ENCODE measurements around the gene ABLIM2. TPM values are rescaled to one million over a fixed set of nuclear protein-coding genes. Genes with fewer than 3 reads are reported as not detected.
A peak's percentile ranks its signal among the peaks of the same experiment; 100 is the strongest.

The ABLIM2 gene
- total RNA-seq, 1 donor from 2014 or later, result 18.4 TPM

DNA sequence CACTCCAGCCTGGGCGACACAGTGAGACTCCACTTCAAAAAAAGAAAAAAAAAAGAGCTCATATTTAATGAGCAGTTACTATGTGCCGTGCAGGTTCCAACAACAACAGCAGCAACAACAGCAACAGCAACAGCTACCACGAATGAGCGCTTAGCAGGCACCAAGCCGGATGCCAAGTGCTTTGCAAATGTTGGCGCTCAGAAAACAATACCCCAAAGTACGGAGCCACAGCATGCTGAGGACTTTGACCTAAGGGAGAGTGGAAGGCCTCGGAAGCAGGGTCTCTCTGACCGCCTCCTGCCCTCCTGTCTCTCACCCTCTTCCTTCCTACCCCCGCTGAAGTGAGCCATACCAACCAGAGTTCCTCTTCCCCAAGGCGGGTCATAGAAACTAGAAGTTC is 116.7 kb downstream of the ABLIM2 start:
- DNase-seq, result no peak

GRCh38 chr4:8041172-8041571 is 117.4 kb downstream of the ABLIM2 start:
- DNase-seq, result no peak

- DNase-seq, result no peak
These were observed 118.0 kb downstream of the ABLIM2 start for GRCh38 chr4:8040607-8041006.

GRCh38 chr4:8039853-8040252 is 118.8 kb downstream of the ABLIM2 start:
- no peak for DNase-seq

DNA sequence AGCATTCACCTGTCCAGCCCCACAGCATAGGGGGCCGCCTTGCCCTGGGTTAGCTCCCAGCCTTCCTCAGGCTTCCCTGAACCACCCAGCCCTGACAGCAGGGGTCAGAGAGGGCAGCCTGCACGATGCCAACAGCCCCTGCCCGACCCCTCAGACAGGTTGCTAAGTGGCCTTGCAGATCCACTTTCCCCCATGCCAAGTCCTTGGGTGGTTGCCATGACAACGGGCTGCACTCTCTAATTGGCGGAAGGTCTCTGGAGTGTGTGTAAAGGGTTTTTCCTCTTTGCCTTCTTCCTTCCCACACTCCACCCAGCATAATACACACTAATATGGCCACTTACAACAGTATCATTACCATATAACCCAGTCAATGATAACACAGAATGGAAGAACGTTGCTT is 119.3 kb downstream of the ABLIM2 start:
- DNase-seq, result no peak

GRCh38 chr4:8038719-8039251 is 119.8 kb downstream of the ABLIM2 start:
- no peak for DNase-seq

DNA sequence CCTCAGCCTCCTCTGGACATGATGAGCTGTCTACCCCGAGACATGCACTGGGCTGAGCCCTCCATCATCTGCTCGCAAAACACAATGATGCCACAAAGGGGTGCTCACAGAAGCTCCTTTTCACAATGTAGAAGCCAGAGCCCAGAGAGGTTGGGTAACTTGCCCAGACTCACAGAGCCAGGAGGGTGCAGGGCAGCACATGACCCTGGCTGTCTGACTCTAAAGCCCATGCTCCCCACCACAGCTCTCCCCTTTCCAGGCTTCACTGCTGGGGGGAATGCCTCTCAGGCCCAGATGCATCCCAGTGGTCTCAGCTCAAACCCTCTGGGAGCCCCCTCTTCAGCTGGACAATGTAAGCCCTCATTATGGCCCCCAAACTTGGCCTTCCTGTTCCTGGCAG is 120.5 kb downstream of the ABLIM2 start:
- no peak for DNase-seq

DNA sequence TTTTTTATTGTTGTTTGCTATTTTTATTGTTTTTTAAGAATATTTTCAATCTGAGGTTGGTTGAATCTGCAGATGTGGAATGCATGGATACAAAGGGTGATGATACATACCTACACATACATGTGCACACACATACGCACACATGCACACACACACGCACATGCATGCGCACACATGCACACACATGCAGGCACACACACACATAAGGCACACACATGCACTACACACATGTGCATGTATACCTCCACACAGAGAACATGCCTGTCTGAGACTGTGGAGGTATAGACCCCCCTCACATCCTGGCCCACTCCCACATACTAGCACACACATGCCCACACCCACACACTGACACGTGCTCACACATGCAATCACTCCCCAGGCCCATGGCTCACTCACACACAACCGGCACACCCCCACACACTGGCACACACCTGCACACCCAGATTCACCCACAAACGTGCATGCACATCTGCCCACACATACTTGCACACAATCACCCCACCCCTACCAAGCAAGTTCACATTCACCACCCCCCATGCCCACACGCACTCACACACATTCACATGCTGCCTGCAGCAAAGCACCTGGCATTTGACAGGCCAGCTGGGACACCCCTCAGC is 121.4 kb downstream of the ABLIM2 start:
- DNase-seq, result no peak

DNA sequence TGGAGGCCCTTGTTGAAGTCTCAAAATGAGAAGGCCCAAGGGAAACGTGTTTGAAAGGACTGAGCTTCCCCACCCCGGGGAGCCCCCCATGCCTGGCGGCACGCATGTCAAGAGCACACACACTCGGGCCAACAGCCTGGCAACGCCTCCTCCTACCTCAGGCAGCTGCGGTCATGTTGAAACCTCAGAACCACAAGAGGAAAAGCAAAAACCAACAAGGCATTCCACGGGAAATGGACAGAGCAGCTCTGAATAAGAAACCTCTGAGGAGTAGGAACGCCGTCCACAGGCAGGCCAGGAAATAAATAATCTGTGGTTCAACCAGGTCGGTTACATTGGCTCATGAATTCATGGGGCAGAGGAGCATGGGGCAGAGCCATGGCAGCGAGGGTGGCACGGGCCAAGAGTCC is 123.2 kb downstream of the ABLIM2 start:
- DNase-seq, result no peak

- no peak for DNase-seq
These were observed 124.6 kb downstream of the ABLIM2 start for GRCh38 chr4:8033829-8034528.

DNA sequence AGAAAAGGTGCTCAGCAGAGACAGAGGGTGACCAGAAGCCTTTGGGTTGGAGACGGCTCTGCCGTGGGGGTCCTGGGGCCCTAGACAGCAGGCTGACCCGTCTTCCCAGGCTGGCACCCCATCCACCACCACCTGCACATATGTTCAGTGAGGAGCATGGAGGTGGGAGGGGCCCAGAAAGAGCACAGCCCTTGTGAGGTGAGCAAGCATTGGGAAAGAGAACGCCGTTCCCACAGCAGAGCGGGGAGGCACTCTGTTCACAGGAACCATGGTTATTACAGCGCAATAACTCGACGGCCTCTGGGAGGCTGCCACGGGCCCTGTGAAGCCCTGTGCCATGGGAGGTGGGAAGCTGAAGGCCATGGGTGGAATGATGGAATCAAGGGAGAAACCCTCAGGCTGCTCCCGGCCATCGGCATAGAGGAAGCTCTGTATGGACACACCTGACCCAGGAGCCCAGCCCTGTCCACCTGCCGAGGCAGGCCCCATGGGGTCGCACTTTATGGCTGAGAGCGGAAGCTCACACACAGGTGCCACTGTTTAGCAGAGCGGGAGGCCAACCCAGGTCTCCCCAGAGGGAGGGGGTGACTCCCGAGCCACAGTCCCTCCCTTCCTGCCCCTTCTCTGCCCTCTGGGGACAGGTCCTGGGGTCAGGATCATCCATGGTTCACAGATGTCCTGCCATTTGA is 125.4 kb downstream of the ABLIM2 start:
- DNase-seq, result no peak

DNA sequence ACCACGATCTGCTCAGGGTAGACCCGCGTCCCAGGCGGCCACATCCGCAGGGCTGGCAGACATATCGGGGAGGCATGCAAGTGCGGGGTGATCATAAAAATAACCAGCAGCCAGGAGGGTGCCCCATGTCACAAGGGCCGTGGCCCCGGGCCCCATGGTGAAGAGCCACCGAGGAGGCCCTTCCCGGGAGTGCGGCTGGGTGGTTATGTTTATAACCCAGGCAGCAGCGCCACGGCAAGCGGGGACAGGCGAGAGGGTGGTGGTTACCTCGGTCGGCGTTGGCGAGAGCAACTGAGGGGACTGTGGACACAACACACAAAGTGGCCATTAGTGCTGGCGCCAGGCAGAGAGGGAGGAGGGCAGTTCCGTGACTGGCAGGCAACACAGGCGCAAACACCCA is 126.2 kb downstream of the ABLIM2 start:
- DNase-seq, result no peak

- no peak for DNase-seq
These were observed 128.4 kb downstream of the ABLIM2 start for GRCh38 chr4:8030121-8030781.

DNA sequence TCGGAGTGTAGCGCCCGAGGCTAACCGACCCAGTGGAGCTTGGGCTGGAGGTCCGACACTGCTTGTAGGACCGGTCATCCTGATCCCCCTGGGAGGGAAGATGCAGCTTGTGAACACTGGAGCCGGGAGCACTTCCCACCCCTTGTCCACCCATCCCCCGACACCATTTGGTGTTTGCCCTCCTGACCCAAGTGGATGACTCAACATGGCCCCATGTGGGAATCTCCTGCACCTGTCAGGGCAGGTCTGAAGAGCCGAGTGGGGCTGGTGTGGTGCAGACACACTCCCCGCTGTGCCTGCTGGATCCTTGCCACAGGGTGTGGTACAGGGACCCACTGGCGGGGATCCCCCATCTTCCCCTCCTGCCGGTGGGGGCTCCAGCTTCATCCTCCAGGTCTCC is 128.9 kb downstream of the ABLIM2 start:
- DNase-seq, result no peak

GRCh38 chr4:8028884-8029568 is 129.6 kb downstream of the ABLIM2 start:
- no peak for DNase-seq

- no peak for DNase-seq
These were observed 130.2 kb downstream of the ABLIM2 start for GRCh38 chr4:8028368-8028767.

DNA sequence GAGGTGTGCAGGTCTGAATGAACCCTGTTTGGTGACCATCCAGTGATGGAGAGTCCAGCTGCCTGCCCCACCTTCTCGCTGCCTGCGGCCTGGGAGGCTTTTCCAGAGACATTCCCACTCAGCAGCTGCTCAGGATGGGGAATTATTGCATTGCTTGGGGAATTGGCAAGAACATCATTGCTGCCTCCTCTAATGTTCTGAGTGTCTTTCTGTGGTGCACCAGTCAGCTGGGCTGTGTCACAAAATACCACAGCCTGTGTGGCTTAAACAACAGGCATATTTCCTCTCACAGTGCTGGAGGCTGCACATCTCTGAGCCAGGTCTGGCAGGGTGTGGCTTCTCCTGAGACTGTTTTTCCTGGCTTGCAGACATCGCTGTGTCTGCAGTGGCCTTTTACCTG is 132.2 kb downstream of the ABLIM2 start:
- DNase-seq, result peak; percentile 47

- DNase-seq, result no peak
These were observed 132.9 kb downstream of the ABLIM2 start for GRCh38 chr4:8025668-8026067.

DNA sequence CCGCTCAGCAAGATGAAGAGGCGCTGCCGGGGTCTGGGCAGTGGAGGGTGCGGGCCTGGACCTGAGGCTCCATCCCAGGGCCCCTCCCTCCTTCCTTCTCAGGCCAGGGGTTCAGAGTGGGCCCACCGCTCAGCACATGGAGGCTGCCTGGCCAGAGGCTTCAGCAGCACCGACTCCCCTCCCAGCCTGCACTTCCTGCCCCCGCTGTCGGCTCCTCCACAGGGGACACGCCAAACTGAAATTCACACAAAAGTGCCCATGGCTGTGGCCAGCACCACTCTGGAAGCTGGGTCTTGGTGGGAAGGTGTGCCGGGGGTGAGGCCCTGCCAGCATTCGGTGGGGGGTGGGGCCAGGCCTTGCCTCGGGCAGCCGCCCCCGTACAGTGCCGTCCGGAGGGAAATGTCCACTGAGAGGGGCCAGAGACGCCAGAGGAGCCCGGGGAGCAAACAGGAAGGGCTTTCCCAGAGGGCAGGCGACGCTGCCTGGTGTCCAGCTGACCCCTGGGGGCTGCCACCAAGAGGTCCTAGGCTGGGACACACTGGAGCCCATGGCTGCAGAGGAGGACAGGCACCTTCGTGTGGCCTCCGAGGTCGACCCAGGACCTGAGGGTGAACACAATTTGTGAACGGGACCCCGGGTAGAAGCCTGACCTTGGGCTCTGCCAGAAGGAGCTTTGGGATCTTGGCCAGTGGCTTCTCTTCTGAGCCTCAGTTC is 134.4 kb downstream of the ABLIM2 start:
- no peak for DNase-seq

GRCh38 chr4:8023696-8024033 is 134.9 kb downstream of the ABLIM2 start:
- no peak for DNase-seq

DNA sequence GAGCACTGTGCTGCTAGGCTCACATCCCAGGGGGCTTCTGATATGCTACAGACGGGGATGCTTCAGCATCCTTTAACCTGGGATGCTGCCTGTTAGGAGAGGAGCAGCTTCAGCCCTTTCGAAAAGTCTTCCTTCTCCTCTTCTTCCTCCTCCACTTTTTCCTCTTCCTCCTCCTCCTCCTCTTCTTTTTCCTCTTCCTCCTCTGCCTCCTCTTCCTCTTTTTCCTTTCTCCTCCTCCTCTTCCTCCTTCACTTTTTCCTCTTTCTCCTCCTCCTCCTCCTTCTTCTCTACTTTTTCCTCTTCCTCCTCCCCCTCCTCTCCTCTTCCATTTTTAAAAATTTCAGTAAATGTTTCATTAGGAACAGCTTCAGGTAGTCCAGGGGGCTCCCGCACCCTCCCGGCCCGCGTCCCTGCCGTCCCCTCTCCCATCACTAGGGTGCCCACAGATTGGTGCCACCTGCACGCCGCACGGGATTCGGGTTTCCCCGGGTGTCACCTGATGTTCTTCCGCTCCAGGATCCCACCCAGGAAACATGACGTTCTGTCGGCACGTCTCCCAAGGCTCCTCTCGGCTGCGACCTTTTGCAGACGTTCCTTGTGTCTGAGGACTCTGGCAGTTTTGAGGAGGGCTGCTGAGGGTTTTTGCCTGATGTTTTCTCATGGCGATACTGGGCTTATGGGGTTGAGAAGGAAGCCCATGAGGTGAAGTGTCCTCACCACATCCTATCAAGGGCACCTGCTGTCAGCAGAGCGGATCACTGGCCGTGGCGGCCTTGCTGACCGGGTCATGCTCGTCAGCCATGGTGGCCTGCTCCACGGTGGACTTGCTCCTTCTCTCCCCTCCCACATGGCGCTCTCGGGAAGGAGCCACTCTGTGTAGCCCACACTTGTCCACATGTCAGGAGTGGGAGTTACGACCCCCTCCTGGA is 135.6 kb downstream of the ABLIM2 start:
- no peak for DNase-seq
